SHP77 treated with DMSO at 0.1 percent for 48 hours (cell line): ENCODE data around the gene PDZK1IP1.

Experiments used
- DNase-seq: peaks from one replicate; lab custom pipeline; 2025; lab: John Stamatoyannopoulos, UW

The PDZK1IP1 gene

GRCh38 chr1:47189844-47190508 is at the start of gene PDZK1IP1:
TSS of gene PDZK1IP1 (minus strand) at chr1:47190036. CDS start at chr1:47189932, 104 bp downstream.
- no peak for DNase-seq

- no peak for DNase-seq
Measured at GRCh38 chr1:47238935-47239592, 49.2 kb upstream of the PDZK1IP1 start.

- DNase-seq: no peak
Measured at GRCh38 chr1:47235806-47236205, 46.0 kb upstream of the PDZK1IP1 start.

GRCh38 chr1:47235241-47235681 is 45.4 kb upstream of the PDZK1IP1 start:
- no peak for DNase-seq

- DNase-seq: no peak
Measured at GRCh38 chr1:47233186-47233585, 43.4 kb upstream of the PDZK1IP1 start.

- DNase-seq: no peak
Measured at GRCh38 chr1:47232187-47232874, 42.5 kb upstream of the PDZK1IP1 start, which contains the start of gene TAL1. TSS of gene TAL1 (minus strand) at chr1:47232225. CDS start at chr1:47225888, 6,337 bp downstream.

- DNase-seq: no peak
Measured at GRCh38 chr1:47231301-47232186, 41.7 kb upstream of the PDZK1IP1 start.

- no peak for DNase-seq
Measured at GRCh38 chr1:47230692-47231300, 41.0 kb upstream of the PDZK1IP1 start.

- no peak for DNase-seq
Measured at GRCh38 chr1:47229886-47230691, 40.3 kb upstream of the PDZK1IP1 start.

- DNase-seq: no peak
Measured at GRCh38 chr1:47229031-47229885, 39.4 kb upstream of the PDZK1IP1 start.

- no peak for DNase-seq
Measured at GRCh38 chr1:47228644-47229030, 38.8 kb upstream of the PDZK1IP1 start.

- no peak for DNase-seq
Measured at GRCh38 chr1:47227341-47228232, 37.8 kb upstream of the PDZK1IP1 start.

GRCh38 chr1:47226839-47227215 is 37.0 kb upstream of the PDZK1IP1 start:
- DNase-seq: no peak

- DNase-seq: no peak
Measured at GRCh38 chr1:47226121-47226838, 36.4 kb upstream of the PDZK1IP1 start.

GRCh38 chr1:47225430-47226100 is 35.7 kb upstream of the PDZK1IP1 start:
- DNase-seq: no peak

GRCh38 chr1:47224676-47225399 is 35.0 kb upstream of the PDZK1IP1 start:
- no peak for DNase-seq
